PC-3 (cell line): ENCODE measurements around the gene CEP170. TPM values are rescaled to one million over a fixed set of nuclear protein-coding genes. Genes with fewer than 3 reads are reported as not detected.
"Not testable (repeated sequence)": the region's sequence is repeated elsewhere in the genome, so short reads cannot be mapped to it uniquely, and the experiment has no call there.

Experiments used
- ATAC-seq: fragments of 200-7000 bp; cut with Tn5 transposase; 2 replicates; pipeline ENCODE4 v1.9.1; 2020; ENCODE audit warnings: mild to moderate bottlenecking, moderate library complexity
- BruUV-seq: library from RNA; stranded (reverse); fragments of 400-500 nt; replicated peaks from 2 replicates; lab custom pipeline; 2021; lab: Mats Ljungman, UMichigan
- CTCF ChIA-PET: fragments of 300-600 bp; sonication (Branson Sonifier 250); formaldehyde crosslinking; loops from one replicate; lab custom pipeline; 2022; ENCODE audit warnings: antibody characterized with exemption; lab: Charles Lee
- POLR2A ChIA-PET: fragments of 300-600 bp; sonication (Branson Sonifier 250); formaldehyde crosslinking; loops from one replicate; lab custom pipeline; 2022; ENCODE audit warnings: antibody characterized with exemption; ENCODE audit not compliant: unreplicated experiment; lab: Charles Lee
- DNase-seq: peaks from one replicate; pipeline ENCODE4 v3.0.0-alpha.2; 2015
- H2AFZ ChIP-seq: fragments of 300-600 bp; sonication (generic); 2 replicates; pipeline ENCODE4 v1.6.0; 2016; ENCODE audit warnings: antibody characterized with exemption, low read length
- H3F3A ChIP-seq: fragments of 300-600 bp; sonication (generic); one replicate; pipeline ENCODE4 v1.6.0; 2017; ENCODE audit warnings: antibody characterized with exemption, low read length, control low read depth, mild to moderate bottlenecking; ENCODE audit not compliant: unreplicated experiment
- H3K27ac ChIP-seq: fragments of 300-600 bp; sonication (generic); 2 replicates; pipeline ENCODE4 v1.5.1; 2016; ENCODE audit warnings: mild to moderate bottlenecking, low read length
- H3K27me3 ChIP-seq: fragments of 300-600 bp; sonication (generic); 2 replicates; pipeline ENCODE4 v1.6.1; 2016; ENCODE audit warnings: low read length, mixed read lengths
- H3K36me3 ChIP-seq: fragments of 300-600 bp; sonication (generic); 2 replicates; pipeline ENCODE4 v1.6.1; 2016; ENCODE audit warnings: low read depth, mixed run types, low read length, mixed read lengths
- H3K4me1 ChIP-seq: fragments of 300-600 bp; sonication (generic); 2 replicates; pipeline ENCODE4 v1.5.1; 2016; ENCODE audit warnings: low read length; ENCODE audit not compliant: insufficient read depth
- H3K4me2 ChIP-seq: fragments of 300-600 bp; sonication (generic); 2 replicates; pipeline ENCODE4 v1.6.0; 2016; ENCODE audit warnings: low read length
- H3K4me3 ChIP-seq: fragments of 300-600 bp; sonication (generic); 2 replicates; pipeline ENCODE4 v1.5.1; 2016; ENCODE audit warnings: mild to moderate bottlenecking, low read length, mixed read lengths
- H3K79me2 ChIP-seq: fragments of 300-600 bp; sonication (generic); 2 replicates; pipeline ENCODE4 v1.6.1; 2017; ENCODE audit warnings: low read length, mixed read lengths
- H3K9ac ChIP-seq: fragments of 300-600 bp; sonication (generic); 2 replicates; pipeline ENCODE4 v1.6.0; 2016; ENCODE audit warnings: mild to moderate bottlenecking, low read length
- H3K9me2 ChIP-seq: fragments of 300-600 bp; sonication (generic); replicated peaks from 2 replicates; pipeline ENCODE4 v1.6.1; 2016; ENCODE audit warnings: mixed run types, low read length, mixed read lengths
- H3K9me3 ChIP-seq: fragments of 300-600 bp; sonication (generic); 2 replicates; pipeline ENCODE4 v1.6.1; 2016; ENCODE audit warnings: low read length, mixed read lengths
- H4K20me1 ChIP-seq: fragments of 300-600 bp; sonication (generic); 2 replicates; pipeline ENCODE4 v1.6.1; 2016; ENCODE audit warnings: low read length, mixed read lengths
- intact Hi-C: fragments of 100-400 bp; cut with micrococcal nuclease; formaldehyde crosslinking; loops from 2 replicates; pipeline ENCODE4 v1.9.0; 2023
- total RNA-seq: library from RNA; depleted of rRNA; stranded (reverse); fragments of >200 nt; gene quantifications from 2 replicates; pipeline ENCODE4 v1.2.3, GENCODE V29; 2014
- TF ChIP-seq, protein P1 (sequence below): fragments of 300-600 bp; sonication (generic); conservative IDR thresholded peaks from 2 replicates; pipeline ENCODE4 v1.5.1; 2017; ENCODE audit warnings: antibody characterized with exemption, low read depth, mild to moderate bottlenecking, low read length

CEP170 gene
- total RNA-seq, 1 experiment from 2014 or later, result 65.3 TPM

DNA sequence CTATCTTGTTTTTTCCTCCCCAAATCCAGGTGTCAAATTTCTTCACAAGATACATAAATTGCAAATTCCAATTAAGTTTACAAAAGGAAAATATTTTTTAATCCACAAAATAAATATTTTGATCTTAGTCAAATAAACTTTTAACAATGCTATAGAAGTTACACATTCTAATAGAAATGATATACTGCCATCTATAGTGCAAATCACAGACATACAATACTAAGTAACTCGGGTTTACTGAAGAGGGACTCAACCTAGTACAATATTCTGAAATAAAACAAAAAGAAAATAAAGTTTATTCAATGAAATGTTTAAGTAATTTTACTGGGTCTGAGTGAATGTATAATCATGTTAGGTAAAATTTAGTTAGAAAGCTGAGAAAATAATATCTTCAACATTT lies 114.6 kb downstream of the CEP170 start:
- peak; percentile 74 for ATAC-seq
- DNase-seq, result peak; percentile 52
- H3K36me3 ChIP-seq, H3K4me3 ChIP-seq, BruUV-seq, H3K4me2 ChIP-seq, H3K9ac ChIP-seq, H3K9me2 ChIP-seq, H3K27me3 ChIP-seq, POLR2A ChIA-PET, H3K9me3 ChIP-seq, H3K4me1 ChIP-seq, H3F3A ChIP-seq, H2AFZ ChIP-seq, CTCF ChIA-PET, H4K20me1 ChIP-seq, intact Hi-C loops, H3K79me2 ChIP-seq, H3K27ac ChIP-seq: not testable (repeated sequence)
- TF ChIP-seq, protein P1, sequence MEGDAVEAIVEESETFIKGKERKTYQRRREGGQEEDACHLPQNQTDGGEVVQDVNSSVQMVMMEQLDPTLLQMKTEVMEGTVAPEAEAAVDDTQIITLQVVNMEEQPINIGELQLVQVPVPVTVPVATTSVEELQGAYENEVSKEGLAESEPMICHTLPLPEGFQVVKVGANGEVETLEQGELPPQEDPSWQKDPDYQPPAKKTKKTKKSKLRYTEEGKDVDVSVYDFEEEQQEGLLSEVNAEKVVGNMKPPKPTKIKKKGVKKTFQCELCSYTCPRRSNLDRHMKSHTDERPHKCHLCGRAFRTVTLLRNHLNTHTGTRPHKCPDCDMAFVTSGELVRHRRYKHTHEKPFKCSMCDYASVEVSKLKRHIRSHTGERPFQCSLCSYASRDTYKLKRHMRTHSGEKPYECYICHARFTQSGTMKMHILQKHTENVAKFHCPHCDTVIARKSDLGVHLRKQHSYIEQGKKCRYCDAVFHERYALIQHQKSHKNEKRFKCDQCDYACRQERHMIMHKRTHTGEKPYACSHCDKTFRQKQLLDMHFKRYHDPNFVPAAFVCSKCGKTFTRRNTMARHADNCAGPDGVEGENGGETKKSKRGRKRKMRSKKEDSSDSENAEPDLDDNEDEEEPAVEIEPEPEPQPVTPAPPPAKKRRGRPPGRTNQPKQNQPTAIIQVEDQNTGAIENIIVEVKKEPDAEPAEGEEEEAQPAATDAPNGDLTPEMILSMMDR, result peak; percentile 59

DNA sequence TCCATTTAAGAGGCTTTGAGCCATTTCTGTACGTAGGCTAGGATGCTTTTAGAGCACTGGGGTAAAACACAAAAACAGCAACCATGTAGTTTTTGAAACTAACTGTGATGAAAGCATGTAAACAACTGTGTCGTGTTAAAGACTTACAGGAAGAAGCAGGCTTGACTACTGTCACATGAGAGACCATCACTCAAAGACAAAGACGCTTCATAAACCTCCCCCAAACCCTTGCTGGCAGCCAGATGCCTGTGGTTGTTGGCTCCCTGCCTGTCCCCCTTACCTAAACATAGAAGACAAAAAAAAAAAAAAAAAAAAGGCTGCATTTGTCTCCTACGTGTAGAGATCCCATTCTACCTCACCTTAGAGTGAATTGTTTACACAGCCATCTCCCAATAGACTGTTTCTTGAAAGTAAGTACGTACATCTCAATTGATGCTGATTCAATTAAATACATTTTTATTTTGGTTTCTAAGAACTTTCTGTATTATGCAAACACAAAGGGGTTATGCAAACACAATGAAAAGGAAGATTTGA lies 132.1 kb downstream of the CEP170 start:
- H4K20me1 ChIP-seq, CTCF ChIA-PET, H3K4me2 ChIP-seq, POLR2A ChIA-PET, H3K9ac ChIP-seq, H3K4me3 ChIP-seq, ATAC-seq, H2AFZ ChIP-seq, H3K4me1 ChIP-seq, H3K27me3 ChIP-seq, H3K27ac ChIP-seq, H3K9me2 ChIP-seq, DNase-seq, H3K79me2 ChIP-seq, H3F3A ChIP-seq, intact Hi-C loops, H3K36me3 ChIP-seq, BruUV-seq, H3K9me3 ChIP-seq: not testable (repeated sequence)

DNA sequence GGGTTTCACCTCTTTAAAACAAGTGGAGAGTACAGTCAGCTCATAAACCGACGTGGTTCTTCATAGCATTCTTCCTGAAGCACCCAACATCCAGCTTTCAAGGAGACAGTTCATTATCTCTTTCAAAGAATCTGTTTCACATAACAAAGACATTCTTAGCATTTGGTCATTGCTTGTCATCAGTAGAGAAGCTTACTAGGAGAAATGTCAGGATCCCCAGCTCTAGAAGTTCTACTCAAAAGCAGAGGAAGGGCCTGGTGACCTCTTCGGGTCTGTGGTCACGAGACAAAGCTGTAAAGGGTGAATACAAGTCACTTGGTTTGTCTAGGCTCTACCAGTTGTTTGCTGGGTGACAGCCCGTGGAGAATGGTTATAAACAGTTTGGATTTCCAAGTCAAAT lies 133.1 kb downstream of the CEP170 start:
- H3K27me3 ChIP-seq, H3K79me2 ChIP-seq, intact Hi-C loops, H3K9ac ChIP-seq, POLR2A ChIA-PET, H3F3A ChIP-seq, BruUV-seq, ATAC-seq, H3K36me3 ChIP-seq, H3K4me3 ChIP-seq, H4K20me1 ChIP-seq, H3K4me2 ChIP-seq, H3K9me3 ChIP-seq, H3K27ac ChIP-seq, H3K4me1 ChIP-seq, H3K9me2 ChIP-seq, CTCF ChIA-PET, H2AFZ ChIP-seq, DNase-seq: not testable (repeated sequence)

DNA sequence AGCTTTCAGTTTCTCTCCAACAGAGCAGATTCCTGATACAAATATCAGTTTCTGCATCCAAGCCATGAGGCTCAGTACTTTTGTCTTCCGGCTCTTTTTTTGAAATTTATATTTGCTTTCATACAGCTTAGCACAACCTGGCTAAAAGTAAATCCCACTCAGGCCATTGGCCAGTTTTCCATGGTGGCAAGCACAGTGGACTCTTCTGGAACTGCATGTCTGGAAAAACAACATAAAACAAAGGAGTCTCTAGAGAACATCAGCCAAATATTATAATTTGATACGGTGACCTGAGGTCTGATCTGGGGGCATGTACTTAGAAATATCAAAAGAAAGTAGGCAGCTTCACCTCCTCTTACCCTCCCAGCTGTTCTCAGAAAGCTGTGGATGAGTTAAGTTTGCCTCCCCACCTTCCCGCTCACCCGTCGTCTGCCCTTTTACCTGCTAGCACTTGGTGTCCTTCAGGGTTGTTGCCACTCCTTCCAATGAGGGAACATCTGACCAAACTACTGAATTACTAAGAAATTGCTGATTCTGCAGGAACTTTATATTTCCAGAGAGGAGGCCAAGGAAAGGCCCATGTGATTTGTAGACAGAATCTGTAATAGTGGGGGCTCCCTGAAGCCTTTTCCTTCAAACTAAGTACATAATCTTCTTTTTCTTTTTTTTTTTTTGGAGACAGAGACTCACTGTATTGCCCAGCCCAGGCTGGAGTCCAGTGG lies 136.3 kb downstream of the CEP170 start:
- POLR2A ChIA-PET, H3K9ac ChIP-seq, DNase-seq, H3K9me2 ChIP-seq, H3K4me3 ChIP-seq, H3K27me3 ChIP-seq, H3K27ac ChIP-seq, H3K4me1 ChIP-seq, H3F3A ChIP-seq, BruUV-seq, CTCF ChIA-PET, H3K36me3 ChIP-seq, H2AFZ ChIP-seq, intact Hi-C loops, H3K9me3 ChIP-seq, H3K79me2 ChIP-seq, H4K20me1 ChIP-seq, H3K4me2 ChIP-seq: not testable (repeated sequence)
- peak; percentile 20 for ATAC-seq

DNA sequence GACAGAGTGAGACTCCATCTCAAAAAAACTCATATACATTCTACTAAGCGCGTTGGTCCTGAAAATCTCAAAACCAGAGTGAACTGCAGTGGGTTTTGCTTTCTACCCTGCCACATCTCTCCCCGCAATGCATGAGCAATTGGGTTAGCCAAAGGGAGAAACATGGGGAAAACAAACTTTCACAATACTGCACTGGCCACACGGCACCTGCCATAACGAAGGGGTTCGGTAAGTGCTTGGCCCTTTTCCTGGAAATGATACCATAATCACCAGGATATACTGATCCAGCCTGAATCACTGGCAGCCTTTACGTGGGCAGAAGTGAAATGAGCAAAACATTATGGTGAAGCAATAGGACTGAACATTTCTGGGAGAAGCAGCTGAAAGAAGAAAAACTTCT lies 138.9 kb downstream of the CEP170 start:
- H3F3A ChIP-seq, H3K79me2 ChIP-seq, POLR2A ChIA-PET, H4K20me1 ChIP-seq, H3K4me1 ChIP-seq, H2AFZ ChIP-seq, DNase-seq, intact Hi-C loops, H3K4me2 ChIP-seq, H3K27me3 ChIP-seq, H3K36me3 ChIP-seq, H3K9me3 ChIP-seq, H3K9ac ChIP-seq, H3K4me3 ChIP-seq, H3K27ac ChIP-seq, H3K9me2 ChIP-seq, ATAC-seq, BruUV-seq: not testable (repeated sequence)
- CTCF ChIA-PET, result interaction anchor here (0.6 kb wide), 2 partner anchors 61 to 230 kb away, joined by 3 read pairs; no protein-coding TSS in a partner anchor

DNA sequence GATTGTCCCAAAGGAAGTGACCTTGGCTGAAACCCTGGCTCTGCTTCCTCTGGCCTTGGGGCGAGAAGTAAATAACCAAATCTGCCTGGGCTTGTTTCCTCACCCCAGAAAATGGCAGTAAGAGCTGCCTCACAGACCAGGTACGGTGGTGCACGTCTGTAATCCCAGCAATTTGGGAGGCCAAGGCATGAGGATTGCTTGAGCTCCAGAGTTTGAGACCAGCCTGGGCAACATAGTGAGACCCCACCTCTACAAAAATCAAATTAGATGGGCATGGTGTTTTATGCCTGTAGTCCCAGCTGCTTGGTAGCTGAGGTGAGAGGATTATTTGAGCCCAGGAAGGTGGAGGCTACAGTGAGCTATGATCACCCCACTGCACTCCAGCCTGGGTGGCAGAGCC lies 140.3 kb downstream of the CEP170 start:
- CTCF ChIA-PET, H3K9me3 ChIP-seq, H3K9me2 ChIP-seq, POLR2A ChIA-PET, H3K9ac ChIP-seq, H4K20me1 ChIP-seq, ATAC-seq, H3K27ac ChIP-seq, H3K4me2 ChIP-seq, H2AFZ ChIP-seq, DNase-seq, BruUV-seq, H3K36me3 ChIP-seq, H3F3A ChIP-seq, intact Hi-C loops, H3K79me2 ChIP-seq, H3K27me3 ChIP-seq, H3K4me3 ChIP-seq, H3K4me1 ChIP-seq: not testable (repeated sequence)
